HepG2 (cell line): ENCODE measurements around the gene FUT8. TPM values are rescaled to one million over a fixed set of nuclear protein-coding genes. Genes with fewer than 3 reads are reported as not detected.

ENCODE experiments used
- AGO1 ChIP-seq: fragments of 200-400 bp; formaldehyde crosslinking; IDR thresholded peaks from 2 replicates; pipeline ENCODE4 v1.6.1; 2017; ENCODE audit warnings: mild to moderate bottlenecking, low read depth, low read length, moderate library complexity; ENCODE audit not compliant: poor library complexity, severe bottlenecking
- CREB1 ChIP-seq, 2 experiments: fragments of 450-650 bp in 1 of 2; IDR thresholded peaks; 2 replicates each; pipeline ENCODE4 v1.6.1; 2016 to 2017; ENCODE audit warnings: control low read depth in 1 of 2, mild to moderate bottlenecking in 1 of 2, missing compliant biosample characterization in 1 of 2, missing genetic modification characterization in 1 of 2
- CREM ChIP-seq, 2 experiments: sonication (generic) in 1 of 2; formaldehyde crosslinking in 1 of 2; IDR thresholded peaks; 2 replicates each; pipeline versions ENCODE4 v1.4.0 to v1.6.1; 2016 to 2020; ENCODE audit warnings: antibody characterized with exemption in 1 of 2, mild to moderate bottlenecking in 1 of 2, missing genetic modification reagents in 1 of 2
- E2F2 ChIP-seq: sonication (generic); formaldehyde crosslinking; IDR thresholded peaks from 2 replicates; pipeline ENCODE4 v1.4.0; 2020; ENCODE audit warnings: missing genetic modification reagents, borderline replicate concordance
- FOXK2 ChIP-seq: fragments of 450-650 bp; IDR thresholded peaks from 2 replicates; pipeline ENCODE4 v1.6.1; 2016
- GATAD2A ChIP-seq: IDR thresholded peaks from 2 replicates; pipeline ENCODE4 v1.6.1; 2016
- IRX3 ChIP-seq: sonication (generic); formaldehyde crosslinking; IDR thresholded peaks from 2 replicates; pipeline ENCODE4 v1.8.1; 2023; ENCODE audit warnings: mild to moderate bottlenecking, low read depth, missing genetic modification reagents, borderline replicate concordance
- MAFF ChIP-seq: IDR thresholded peaks from 2 replicates; pipeline ENCODE4 v1.6.1; 2011; ENCODE audit warnings: low read depth, low read length, improper control_type of control experiment
- MEIS1 ChIP-seq: sonication (generic); formaldehyde crosslinking; IDR thresholded peaks from 2 replicates; pipeline ENCODE4 v1.9.0; 2021; ENCODE audit warnings: mild to moderate bottlenecking, missing genetic modification reagents, moderate library complexity, borderline replicate concordance
- MTF2 ChIP-seq: sonication (generic); formaldehyde crosslinking; IDR thresholded peaks from 2 replicates; pipeline ENCODE4 v1.5.0; 2020; ENCODE audit warnings: missing genetic modification reagents, borderline replicate concordance
- NCOA2 ChIP-seq: sonication (generic); formaldehyde crosslinking; IDR thresholded peaks from 2 replicates; pipeline ENCODE4 v1.8.0; 2022; ENCODE audit warnings: inconsistent platforms
- NFKB2 ChIP-seq: sonication (generic); formaldehyde crosslinking; IDR thresholded peaks from 2 replicates; pipeline ENCODE4 v1.4.0; 2020; ENCODE audit warnings: missing genetic modification reagents, borderline replicate concordance
- TRIM24 ChIP-seq: sonication (generic); formaldehyde crosslinking; IDR thresholded peaks from 2 replicates; pipeline ENCODE4 v1.8.0; 2022; ENCODE audit warnings: mild to moderate bottlenecking, missing genetic modification reagents
- ZEB1 ChIP-seq: IDR thresholded peaks from 2 replicates; pipeline ENCODE4 v1.6.1; 2012; ENCODE audit warnings: mild to moderate bottlenecking, low read depth, inconsistent platforms; ENCODE audit not compliant: insufficient replicate concordance
- ZNF30 ChIP-seq: sonication (generic); formaldehyde crosslinking; IDR thresholded peaks from 2 replicates; pipeline ENCODE4 v1.5.0; 2020; ENCODE audit warnings: mild to moderate bottlenecking, missing genetic modification reagents
- ZNF644 ChIP-seq: IDR thresholded peaks from 2 replicates; pipeline ENCODE4 v1.6.1; 2016; ENCODE audit warnings: low read depth
- ZNF878 ChIP-seq: sonication (generic); formaldehyde crosslinking; IDR thresholded peaks from 2 replicates; pipeline ENCODE4 v1.8.1; 2023; ENCODE audit warnings: mild to moderate bottlenecking, missing genetic modification reagents, moderate library complexity
- ZSCAN22 ChIP-seq: sonication (generic); formaldehyde crosslinking; IDR thresholded peaks from 2 replicates; pipeline ENCODE4 v1.4.0; 2020; ENCODE audit warnings: mild to moderate bottlenecking, missing genetic modification reagents
- polyA plus RNA-seq, 8 experiments: library from polyadenylated mRNA; depleted of rRNA in 3 of 8; stranded (reverse) in 7 of 8; unstranded in 1 of 8; fragments of >200 nt; fragmentation: Illumina TruSeq in 4 of 8; extraction: Trizol in 4 of 8; gene quantifications; 2 replicates each; pipeline versions ENCODE4 v1.2.1 to v1.2.3, GENCODE V29; 2011 to 2016; ENCODE audit warnings: low read depth in 4 of 8, missing spikeins in 1 of 8, mixed read lengths in 1 of 8; ENCODE audit not compliant: insufficient read depth in 1 of 8
- total RNA-seq, 5 experiments: library from RNA; depleted of rRNA; stranded (reverse); fragments of >200 nt; fragmentation: Illumina TruSeq; extraction: Trizol; gene quantifications; 2 replicates each; pipeline ENCODE4 v1.2.3, GENCODE V29; 2016; ENCODE audit warnings: low read depth in 1 of 5
- TF ChIP-seq, protein P1 (sequence below): sonication (generic); formaldehyde crosslinking; IDR thresholded peaks from 2 replicates; pipeline ENCODE4 v1.4.0; 2020; ENCODE audit warnings: missing genetic modification reagents, borderline replicate concordance
- TF ChIP-seq, protein P2 (sequence below): sonication (generic); formaldehyde crosslinking; IDR thresholded peaks from 2 replicates; pipeline ENCODE4 v1.5.1; 2020; ENCODE audit warnings: mild to moderate bottlenecking, missing genetic modification reagents, moderate library complexity

FUT8 gene
- total and polyA plus RNA-seq, 2 of the 13 experiments (the other 11 are each of a cell fraction or from before 2014, with no cell fraction given): 9.3 to 17.5 TPM

GRCh38 chr14:65412032-65412846, at the start of gene FUT8 (continued):
- TF ChIP-seq FOXK2 (no peak), ZSCAN22 (CRISPR knock-in tag) (no peak), MTF2 (CRISPR knock-in tag) (peak; percentile 92), ZEB1 (no peak), NCOA2 (CRISPR knock-in tag) (no peak), AGO1 (no peak), GATAD2A (CRISPR knock-in tag) (0 out of 2 replicates have a peak, but pooled peaks have one; percentile 20), ZNF878 (no peak), CREB1 (IDR thresholded peaks at IDR 0.05) (no peak; the same call in 1 of the 2 replicates), CREB1 (CRISPR knock-in tag; IDR thresholded peaks at IDR 0.05) (no peak), NFKB2 (CRISPR knock-in tag) (no peak), ZNF644 (CRISPR knock-in tag) (no peak), IRX3 (CRISPR knock-in tag) (no peak), MEIS1 (CRISPR knock-in tag) (peak; percentile 31; the same call in 1 of the 2 replicates), CREM (IDR thresholded peaks at IDR 0.05) (no peak), CREM (CRISPR knock-in tag; IDR thresholded peaks at IDR 0.05) (no peak), E2F2 (CRISPR knock-in tag) (peak; percentile 54; the same call in 1 of the 2 replicates), TRIM24 (no peak), MAFF (no peak), ZNF30 (CRISPR knock-in tag) (peak; percentile 64; the same call in 1 of the 2 replicates)
- TF ChIP-seq, protein P1, sequence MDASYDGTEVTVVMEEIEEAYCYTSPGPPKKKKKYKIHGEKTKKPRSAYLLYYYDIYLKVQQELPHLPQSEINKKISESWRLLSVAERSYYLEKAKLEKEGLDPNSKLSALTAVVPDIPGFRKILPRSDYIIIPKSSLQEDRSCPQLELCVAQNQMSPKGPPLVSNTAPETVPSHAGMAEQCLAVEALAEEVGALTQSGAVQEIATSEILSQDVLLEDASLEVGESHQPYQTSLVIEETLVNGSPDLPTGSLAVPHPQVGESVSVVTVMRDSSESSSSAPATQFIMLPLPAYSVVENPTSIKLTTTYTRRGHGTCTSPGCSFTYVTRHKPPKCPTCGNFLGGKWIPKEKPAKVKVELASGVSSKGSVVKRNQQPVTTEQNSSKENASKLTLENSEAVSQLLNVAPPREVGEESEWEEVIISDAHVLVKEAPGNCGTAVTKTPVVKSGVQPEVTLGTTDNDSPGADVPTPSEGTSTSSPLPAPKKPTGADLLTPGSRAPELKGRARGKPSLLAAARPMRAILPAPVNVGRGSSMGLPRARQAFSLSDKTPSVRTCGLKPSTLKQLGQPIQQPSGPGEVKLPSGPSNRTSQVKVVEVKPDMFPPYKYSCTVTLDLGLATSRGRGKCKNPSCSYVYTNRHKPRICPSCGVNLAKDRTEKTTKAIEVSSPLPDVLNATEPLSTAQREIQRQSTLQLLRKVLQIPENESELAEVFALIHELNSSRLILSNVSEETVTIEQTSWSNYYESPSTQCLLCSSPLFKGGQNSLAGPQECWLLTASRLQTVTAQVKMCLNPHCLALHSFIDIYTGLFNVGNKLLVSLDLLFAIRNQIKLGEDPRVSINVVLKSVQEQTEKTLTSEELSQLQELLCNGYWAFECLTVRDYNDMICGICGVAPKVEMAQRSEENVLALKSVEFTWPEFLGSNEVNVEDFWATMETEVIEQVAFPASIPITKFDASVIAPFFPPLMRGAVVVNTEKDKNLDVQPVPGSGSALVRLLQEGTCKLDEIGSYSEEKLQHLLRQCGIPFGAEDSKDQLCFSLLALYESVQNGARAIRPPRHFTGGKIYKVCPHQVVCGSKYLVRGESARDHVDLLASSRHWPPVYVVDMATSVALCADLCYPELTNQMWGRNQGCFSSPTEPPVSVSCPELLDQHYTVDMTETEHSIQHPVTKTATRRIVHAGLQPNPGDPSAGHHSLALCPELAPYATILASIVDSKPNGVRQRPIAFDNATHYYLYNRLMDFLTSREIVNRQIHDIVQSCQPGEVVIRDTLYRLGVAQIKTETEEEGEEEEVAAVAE (CRISPR knock-in tag): no peak
- TF ChIP-seq, protein P2, sequence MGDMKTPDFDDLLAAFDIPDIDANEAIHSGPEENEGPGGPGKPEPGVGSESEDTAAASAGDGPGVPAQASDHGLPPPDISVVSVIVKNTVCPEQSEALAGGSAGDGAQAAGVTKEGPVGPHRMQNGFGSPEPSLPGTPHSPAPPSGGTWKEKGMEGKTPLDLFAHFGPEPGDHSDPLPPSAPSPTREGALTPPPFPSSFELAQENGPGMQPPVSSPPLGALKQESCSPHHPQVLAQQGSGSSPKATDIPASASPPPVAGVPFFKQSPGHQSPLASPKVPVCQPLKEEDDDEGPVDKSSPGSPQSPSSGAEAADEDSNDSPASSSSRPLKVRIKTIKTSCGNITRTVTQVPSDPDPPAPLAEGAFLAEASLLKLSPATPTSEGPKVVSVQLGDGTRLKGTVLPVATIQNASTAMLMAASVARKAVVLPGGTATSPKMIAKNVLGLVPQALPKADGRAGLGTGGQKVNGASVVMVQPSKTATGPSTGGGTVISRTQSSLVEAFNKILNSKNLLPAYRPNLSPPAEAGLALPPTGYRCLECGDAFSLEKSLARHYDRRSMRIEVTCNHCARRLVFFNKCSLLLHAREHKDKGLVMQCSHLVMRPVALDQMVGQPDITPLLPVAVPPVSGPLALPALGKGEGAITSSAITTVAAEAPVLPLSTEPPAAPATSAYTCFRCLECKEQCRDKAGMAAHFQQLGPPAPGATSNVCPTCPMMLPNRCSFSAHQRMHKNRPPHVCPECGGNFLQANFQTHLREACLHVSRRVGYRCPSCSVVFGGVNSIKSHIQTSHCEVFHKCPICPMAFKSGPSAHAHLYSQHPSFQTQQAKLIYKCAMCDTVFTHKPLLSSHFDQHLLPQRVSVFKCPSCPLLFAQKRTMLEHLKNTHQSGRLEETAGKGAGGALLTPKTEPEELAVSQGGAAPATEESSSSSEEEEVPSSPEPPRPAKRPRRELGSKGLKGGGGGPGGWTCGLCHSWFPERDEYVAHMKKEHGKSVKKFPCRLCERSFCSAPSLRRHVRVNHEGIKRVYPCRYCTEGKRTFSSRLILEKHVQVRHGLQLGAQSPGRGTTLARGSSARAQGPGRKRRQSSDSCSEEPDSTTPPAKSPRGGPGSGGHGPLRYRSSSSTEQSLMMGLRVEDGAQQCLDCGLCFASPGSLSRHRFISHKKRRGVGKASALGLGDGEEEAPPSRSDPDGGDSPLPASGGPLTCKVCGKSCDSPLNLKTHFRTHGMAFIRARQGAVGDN: peak; percentile 91
